AG09309 (cell line): ENCODE results near the gene ZNF23.
"Not testable (repeated sequence)": the region's sequence is repeated elsewhere in the genome, so short reads cannot be mapped to it uniquely, and the experiment has no call there.

ENCODE experiments used
- DNase-seq: peaks from one replicate; pipeline ENCODE4 v3.0.0-alpha.2; 2010; ENCODE audit warnings: low read depth
- H3K4me3 ChIP-seq: 2 replicates; pipeline ENCODE4 v1.5.1; 2011; ENCODE audit warnings: mild to moderate bottlenecking, low read depth, low read length, moderate library complexity; ENCODE audit not compliant: control insufficient read depth
- TF ChIP-seq, protein P1 (sequence below): IDR thresholded peaks from 2 replicates; pipeline ENCODE4 v1.5.1; 2011; ENCODE audit warnings: mild to moderate bottlenecking, low read depth, low read length, inconsistent platforms; ENCODE audit not compliant: insufficient read depth, control insufficient read depth; ENCODE audit errors: missing control alignments

ZNF23 gene

DNA sequence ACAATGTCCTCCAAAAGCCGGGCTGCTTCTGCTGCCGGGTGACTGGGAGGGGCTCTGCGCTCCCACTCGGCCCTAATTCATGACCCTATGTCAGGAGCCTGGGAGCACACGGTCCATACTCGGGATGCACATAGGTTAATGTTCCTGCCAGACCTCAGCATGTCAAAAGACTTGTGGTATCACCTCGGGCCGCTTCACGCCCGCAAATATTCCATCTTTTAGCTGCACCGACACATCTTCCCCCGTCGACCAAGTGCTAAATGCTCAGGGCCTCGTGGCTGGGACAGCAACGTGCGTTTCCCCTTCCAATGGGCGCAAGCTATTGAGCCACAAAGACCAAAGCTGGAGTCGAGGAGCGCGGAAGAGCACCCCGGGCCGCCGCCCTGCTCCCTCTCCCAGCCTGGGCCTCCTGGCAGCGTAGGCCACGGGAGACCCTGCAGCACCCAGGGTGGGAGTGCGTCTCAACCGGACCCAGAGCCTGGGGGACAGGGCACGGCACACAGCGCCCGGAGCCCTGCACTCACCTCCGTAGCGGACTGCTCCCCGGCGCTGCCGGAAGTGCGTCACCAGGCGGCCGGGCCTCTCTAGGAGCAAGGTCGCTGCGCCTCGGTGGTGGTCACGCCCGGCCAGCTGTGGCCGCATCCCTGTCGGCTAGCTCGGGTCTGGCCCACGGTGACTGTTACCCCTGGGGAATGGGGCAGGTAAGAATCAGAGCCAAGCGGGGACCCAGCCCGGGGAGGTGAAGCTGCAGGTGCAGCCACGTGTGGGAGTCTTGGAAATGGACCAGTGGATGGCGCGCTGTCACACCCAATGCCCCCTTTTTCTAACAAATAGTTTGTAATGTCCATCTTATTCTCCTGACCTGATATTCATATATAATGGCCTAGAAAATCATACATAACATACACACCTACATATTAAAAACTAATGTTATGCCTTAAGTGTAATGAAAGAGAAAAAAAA is at the start of gene ZNF23:
Gene ZNF23, minus strand, starts transcription at position 562 of the 963 bp plus-strand sequence. CDS start 5,451 bp downstream, outside the sequence.
- TF ChIP-seq, protein P1, sequence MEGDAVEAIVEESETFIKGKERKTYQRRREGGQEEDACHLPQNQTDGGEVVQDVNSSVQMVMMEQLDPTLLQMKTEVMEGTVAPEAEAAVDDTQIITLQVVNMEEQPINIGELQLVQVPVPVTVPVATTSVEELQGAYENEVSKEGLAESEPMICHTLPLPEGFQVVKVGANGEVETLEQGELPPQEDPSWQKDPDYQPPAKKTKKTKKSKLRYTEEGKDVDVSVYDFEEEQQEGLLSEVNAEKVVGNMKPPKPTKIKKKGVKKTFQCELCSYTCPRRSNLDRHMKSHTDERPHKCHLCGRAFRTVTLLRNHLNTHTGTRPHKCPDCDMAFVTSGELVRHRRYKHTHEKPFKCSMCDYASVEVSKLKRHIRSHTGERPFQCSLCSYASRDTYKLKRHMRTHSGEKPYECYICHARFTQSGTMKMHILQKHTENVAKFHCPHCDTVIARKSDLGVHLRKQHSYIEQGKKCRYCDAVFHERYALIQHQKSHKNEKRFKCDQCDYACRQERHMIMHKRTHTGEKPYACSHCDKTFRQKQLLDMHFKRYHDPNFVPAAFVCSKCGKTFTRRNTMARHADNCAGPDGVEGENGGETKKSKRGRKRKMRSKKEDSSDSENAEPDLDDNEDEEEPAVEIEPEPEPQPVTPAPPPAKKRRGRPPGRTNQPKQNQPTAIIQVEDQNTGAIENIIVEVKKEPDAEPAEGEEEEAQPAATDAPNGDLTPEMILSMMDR = no peak
- DNase-seq = no peak

DNA sequence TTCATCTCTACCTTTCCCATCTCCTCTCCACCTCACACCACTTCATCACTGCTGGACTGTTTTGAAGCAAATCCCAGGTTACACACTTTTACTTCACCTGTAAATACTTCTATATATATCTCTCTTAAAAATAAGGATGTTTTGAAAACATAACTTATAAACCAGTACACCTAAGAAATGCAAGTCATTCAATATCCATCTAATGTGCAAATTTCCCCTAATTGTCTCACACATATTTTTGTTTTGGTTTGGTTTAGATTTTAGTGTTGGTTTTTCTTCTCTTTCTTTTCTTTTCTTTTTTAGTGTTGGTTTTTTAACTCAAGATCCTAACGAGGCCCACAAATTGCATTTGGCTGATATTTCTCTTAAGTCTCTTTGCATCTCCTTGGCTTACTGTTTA is 45.0 kb upstream of the ZNF23 start:
- no peak for DNase-seq

More for the DNA sequence above, at the start of gene ZNF23:
- H3K4me3 ChIP-seq = peak within 1 kb of the TSS; percentile 91

DNA sequence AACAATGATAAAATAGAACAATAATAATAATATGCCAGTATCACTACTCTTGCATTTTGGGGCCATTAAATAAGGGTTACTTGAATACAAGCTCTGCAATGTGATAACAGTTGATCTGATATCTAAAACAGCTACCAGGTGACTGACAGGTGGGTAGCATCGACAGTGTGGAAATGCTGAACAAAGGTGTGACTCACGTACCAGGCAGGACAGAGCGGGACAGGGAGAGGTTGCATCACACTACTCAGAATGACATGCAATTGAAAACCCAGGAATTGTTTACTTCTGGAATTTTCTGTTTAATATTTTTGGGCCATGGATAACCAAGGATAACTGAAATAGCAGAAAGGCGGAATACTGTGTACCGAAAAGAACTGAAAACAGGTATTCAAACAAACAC is 42.9 kb upstream of the ZNF23 start:
- H3K4me3 ChIP-seq = no peak overlapping the region
- TF ChIP-seq, protein P1 = no peak
- DNase-seq = no peak

More for the DNA sequence above, 45.0 kb upstream of the ZNF23 start:
- TF ChIP-seq, protein P1 = no peak
- no peak overlapping the region for H3K4me3 ChIP-seq

DNA sequence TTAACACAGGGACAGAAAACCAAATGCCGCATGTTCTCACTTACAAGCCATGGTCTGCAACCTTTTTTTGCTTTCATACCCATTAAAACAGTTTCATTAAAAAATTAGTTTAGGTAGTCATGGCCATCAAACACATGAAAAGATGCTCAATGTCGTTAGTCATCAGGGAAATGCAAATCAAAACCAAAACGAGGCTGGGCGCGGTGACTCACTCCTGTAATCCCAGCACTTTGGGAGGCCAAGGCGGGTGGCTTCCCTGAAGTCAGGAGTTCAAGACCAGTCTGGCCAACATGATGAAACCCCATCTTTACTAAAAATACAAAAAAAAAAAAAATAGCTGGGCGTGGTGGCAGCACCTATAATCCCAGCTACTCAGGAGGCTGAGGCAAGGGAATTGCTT is 42.0 kb upstream of the ZNF23 start:
- H3K4me3 ChIP-seq, DNase-seq: not testable (repeated sequence)

DNA sequence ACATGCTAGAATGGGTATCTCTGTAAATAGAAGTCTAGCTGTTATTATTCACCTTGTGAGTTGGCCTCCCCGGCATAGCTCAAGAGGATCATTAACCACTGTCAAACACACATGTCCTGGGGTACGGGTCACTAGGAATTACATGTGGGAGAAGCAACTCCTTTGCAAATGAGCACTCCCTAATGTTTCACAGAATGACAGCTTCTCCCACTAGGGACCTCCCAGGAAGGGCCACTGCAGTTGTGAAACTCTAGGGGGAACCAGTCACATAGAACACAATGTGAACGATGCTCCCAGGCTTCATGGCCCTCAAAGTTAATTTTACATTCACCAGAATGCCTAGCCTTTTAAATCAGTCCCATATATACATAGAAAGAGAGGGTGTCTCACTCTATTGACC is 39.5 kb upstream of the ZNF23 start:
- TF ChIP-seq, protein P1 = peak; percentile 4
- no peak for DNase-seq
- no peak overlapping the region for H3K4me3 ChIP-seq

DNA sequence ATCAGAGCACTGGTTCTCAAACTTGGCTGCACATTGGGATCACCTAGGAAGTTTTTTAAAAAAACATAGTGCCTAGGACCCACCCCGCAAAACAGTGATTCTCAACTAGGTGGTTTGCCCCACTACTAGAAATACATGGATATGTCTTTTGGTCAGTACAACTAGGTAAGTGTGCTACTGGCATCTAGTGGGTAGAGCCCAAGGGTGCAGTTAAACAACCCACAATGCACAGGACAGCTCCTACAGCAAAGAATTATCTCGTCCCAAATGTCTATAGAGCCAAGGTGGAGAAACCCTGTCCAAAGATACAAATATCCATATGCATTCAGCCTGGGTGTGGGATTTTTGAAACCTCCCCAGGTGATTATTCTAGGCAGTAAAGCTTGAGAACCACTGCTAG is 38.9 kb upstream of the ZNF23 start:
- TF ChIP-seq, protein P1 = no peak
- H3K4me3 ChIP-seq = no peak overlapping the region
- DNase-seq = no peak

DNA sequence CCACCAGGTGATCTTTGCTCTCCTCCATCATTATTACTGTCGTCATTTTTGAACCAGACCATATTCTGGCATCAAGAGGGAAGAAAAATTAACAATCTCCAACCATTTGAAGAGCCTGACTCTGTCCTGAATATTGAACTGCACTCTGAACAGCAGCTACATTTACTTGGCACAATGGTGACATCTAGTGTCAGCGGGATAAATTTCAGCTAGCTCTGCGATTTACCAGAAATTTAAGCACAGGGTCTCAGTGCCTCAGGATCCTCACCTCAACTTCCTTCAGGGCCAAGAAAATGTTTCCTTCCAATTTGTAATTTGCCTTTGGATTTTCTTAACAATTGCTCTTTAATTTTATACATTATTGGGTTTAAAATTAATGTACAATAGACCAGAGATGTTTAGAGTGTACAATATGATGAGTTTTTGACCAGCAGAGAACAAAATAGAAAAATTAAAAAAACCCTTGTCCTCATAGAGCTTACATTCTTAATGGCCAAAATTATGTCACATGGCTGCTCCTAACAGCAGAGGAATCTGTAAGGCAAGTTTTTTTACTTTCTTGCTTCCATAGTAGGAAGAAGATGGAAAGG is 37.8 kb upstream of the ZNF23 start:
- H3K4me3 ChIP-seq = no peak overlapping the region
- TF ChIP-seq, protein P1 = peak; percentile 66
- no peak for DNase-seq
